A172 (cell line): ENCODE measurements around the gene BCO1. TPM values are rescaled to one million over a fixed set of nuclear protein-coding genes. Genes with fewer than 3 reads are reported as not detected.

Experiments
- DNase-seq: peaks from one replicate; pipeline ENCODE4 v3.0.0-alpha.2; 2015; ENCODE audit warnings: low spot score
- total RNA-seq: library from RNA; depleted of rRNA; stranded (reverse); fragments of >200 nt; shearing (Covaris generic); gene quantifications from 2 replicates; pipeline ENCODE4 v1.2.3, GENCODE V29; 2014

BCO1 gene
- total RNA-seq, 1 experiment from 2014 or later = 0.19 TPM

GRCh38 chr16:81232740-81233367 is 5.6 kb upstream of the BCO1 start:
- no peak for DNase-seq

- DNase-seq = peak; percentile 4
These were observed 1.2 kb upstream of the BCO1 start for GRCh38 chr16:81237282-81237681.

DNA sequence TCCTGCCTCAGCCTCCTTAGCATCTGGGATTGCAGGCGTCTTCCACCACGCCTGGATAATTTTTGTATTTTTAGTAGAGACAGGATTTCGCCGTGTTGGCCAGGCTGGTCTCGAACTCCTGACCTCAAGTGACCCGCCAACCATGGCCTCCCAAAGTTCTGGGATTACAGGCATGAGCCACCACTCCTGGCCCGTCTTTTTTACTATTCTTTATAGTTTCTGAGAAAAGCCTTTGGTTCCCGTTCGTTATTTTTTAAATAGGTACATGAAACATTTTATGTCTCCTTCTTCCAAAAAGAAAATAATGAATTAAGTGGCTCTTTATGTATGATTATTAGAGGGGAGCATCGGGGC is 570 bp upstream of the BCO1 start:
- no peak for DNase-seq

- DNase-seq = no peak
These were observed 1.1 kb downstream of the BCO1 start for GRCh38 chr16:81239367-81240121.

GRCh38 chr16:81241706-81242105 is 3.2 kb downstream of the BCO1 start:
- no peak for DNase-seq

DNA sequence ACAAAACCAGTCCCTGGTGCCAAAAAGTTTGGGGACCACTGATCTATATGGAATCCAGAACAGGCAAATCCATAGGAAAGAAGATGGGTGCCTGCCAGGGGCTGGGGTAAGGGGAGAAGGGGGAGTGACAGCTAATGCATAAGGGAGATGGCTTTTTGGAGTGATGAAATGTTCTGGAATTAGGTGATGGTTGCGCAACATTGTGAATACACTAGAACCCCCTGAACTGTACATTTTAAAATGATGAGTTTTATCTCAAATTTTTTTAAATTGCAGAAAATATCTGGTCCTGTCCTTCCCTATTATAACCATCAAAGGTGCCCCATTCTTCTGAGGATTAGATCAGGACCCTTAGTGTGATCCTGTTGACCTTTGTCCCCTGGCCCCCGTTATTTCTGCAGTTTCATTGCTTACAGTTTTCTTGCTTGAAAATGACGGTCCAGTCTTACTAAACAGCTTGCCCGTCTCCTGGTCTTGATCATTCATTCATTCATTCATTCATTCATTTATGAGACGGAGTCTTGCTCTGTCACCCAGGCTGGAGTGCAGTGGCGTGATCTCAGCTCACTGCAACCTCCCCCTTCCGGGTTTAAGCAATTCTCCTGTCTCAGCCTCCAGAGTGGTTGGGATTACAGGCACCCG is 4.6 kb downstream of the BCO1 start:
- DNase-seq = no peak

- DNase-seq = no peak
These were observed 5.5 kb downstream of the BCO1 start for GRCh38 chr16:81243942-81244341.

- DNase-seq = no peak
These were observed 13.4 kb downstream of the BCO1 start for GRCh38 chr16:81251871-81252270.

DNA sequence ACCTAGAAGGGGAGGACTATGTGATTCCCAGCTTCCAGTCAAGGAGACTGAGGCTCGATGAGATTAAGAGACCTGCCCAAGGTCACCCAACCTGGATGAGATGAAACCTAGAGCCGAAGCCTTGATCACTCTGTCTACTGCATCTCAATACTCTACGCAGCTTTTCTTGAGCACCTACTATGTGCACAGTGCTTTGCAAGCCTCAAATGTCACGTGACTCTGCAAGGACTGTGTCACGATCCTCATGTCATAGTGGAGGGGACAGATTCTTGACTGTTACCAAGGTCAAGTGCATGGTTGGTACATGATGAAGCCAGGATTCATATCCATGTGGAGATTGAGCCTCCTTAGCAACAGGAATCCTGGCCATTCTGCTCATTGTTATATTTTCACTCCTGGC is 14.7 kb downstream of the BCO1 start:
- DNase-seq = no peak

- DNase-seq = no peak
These were observed 16.5 kb downstream of the BCO1 start for GRCh38 chr16:81254922-81255526.

- DNase-seq = no peak
These were observed 21.4 kb downstream of the BCO1 start for GRCh38 chr16:81259916-81260315.

GRCh38 chr16:81261049-81261648 is 22.7 kb downstream of the BCO1 start:
- peak; percentile 11 for DNase-seq

DNA sequence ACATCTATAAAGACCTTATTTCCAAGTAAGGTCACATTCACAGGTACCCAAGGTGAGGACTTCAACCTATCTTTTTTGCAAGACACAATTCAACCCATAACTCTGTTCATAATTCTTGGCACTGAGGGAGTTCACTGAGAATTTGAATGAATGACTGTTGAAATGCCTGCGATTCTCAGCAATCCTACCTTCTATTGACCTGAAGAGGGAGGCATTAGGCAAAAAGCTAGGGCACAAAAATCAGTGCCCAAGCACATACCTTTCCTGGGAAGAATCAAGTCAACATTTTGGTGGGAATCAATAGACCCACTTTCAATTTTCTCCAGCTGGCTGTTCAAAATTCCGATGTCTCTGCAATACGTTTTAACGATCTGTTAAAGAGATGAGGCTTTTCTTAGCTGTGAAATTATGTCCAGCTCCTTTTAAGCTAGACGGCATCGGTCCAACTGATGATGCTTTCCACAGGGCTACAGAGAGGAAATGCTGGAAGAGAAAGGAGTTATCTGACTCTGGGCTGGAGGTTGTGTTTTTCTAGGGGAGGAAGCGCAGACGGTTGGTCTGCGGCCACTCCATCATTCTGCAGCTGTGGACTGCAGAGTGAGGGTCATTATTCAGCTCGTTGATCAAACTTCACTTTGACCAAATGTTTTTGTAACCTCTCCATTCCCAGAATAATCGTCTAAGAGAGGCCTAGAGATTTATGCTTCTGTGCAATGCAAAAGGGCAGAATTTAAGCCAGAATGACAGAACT is 25.2 kb downstream of the BCO1 start:
- DNase-seq = no peak

DNA sequence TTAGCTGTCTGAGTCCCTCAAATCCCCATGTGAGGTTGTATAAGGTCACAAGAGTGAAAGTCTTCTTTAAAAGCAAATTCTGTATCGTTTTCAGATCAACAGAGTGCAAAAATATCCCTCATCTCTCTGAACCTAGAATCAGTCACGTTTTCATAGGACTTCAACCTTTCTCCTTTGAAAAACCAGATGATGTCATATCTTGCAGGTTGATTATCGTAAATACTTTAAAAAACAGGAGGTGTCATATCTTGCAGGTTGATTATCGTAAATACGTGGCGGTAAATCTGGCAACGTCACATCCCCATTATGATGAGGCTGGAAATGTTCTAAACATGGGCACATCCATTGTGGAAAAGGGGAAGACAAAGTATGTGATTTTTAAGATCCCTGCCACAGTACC is 25.9 kb downstream of the BCO1 start:
- no peak for DNase-seq

GRCh38 chr16:81265052-81265451 is 26.6 kb downstream of the BCO1 start:
- DNase-seq = no peak

DNA sequence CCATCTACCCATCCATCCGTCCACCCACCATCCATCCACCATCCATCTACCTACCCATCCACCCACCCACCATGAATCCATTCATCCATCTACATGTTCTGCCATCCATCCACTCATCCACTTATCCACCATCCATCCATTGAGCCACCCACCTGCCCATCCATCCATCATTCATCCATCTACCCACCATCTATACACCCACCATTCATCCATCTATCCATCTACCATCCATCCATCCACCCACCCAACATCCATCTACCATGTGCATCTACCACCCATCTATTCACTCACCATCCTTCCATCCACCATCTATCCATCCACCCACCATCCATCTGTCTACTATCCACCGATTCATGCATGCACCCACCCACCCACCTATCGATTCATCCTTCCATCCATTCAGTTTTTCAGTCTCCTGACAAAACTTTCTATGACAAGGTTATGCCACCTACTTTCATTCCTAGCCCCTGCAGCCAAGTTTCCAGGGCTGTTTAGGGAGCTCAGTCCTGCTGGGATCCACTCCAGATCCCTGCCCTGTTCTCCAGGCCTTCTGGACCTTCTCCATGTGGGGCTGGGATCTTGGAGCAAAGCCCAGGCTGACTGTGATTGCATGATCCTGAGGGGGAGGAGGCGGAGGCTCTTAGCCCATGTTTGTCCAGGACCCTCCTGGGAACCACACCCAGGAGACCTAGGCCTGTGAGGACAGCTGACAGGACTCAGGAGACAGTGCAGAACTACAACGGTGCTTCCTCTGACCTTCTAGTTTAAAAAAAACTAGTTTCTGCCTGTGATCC is 27.4 kb downstream of the BCO1 start:
- no peak for DNase-seq

DNA sequence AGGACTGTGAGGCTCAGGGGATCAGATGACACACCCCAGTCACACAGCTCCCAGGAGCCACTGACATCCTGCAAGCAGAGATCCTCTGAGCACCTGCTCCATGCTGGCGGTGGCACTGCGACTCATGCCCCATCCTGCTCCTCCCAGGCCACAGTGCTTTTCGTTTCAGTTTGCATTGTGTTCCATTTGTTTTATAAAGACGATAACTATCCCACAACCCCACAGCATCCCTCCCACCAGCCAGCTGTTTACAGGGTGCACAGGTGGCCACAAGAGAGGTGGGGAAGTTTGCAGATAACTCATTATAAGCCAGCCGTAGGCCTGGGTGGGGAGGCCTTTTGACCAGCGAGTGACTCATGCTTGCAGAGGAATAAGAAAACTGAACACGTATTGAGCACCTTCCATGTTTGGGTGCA is 28.2 kb downstream of the BCO1 start:
- DNase-seq = peak; percentile 79

GRCh38 chr16:81268509-81268908 is 30.0 kb downstream of the BCO1 start:
- no peak for DNase-seq

DNA sequence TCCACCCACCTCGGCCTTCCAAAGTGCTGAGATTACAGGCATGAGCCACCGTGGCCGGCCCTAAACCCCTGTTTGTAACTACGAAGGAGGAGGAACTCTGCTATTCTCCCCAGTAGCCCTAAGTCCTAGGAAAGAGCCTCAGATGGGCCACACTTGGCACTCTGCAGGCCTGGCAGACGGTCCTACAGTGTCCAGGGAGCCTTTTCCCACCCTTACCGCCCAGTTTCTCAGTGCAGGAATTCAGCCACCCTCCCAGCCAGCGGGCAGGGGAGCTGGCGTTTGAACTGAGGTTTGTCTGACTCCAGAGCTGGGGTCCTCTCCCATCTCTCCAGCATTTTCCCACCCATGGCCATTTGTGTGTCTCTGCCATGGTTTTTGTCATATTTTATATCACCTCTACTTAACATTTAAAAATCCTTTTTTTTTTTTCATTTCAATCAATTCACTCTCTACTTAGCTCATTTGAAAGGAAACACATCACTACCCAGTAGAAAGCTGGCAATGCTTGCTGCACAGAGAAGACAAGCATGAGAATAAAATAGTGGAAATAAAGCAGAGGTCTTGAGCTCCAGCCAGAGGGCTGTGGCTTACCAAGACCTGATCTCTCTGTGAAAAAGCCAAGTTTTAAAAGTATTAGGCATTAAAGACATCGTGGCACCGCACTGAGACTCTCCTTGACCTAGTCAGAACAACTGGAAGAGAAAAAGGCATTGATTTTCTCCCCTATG is 34.9 kb downstream of the BCO1 start:
- DNase-seq = no peak

DNA sequence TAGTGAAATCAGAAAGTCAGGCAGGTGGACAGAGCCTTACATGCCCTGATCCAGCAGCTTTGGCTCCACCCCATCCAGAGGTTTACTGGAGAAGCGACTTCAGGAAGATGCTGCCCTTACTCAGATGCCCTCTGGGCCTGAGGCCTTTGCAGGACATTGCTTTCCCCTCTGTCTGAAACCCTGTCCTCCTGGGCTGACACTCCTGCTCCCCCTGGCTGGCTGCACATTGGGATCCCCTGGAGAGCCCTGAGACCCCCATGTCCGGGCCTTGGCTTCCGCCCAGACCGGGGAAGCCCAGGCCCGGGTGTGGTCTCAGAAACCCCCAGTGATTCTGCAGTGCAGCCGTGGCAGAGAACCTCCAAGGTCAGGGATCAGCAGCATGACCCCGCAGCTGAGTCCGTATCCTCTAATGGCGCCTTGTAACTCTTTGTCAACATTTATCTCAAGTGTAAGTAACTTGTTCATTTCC is 36.6 kb downstream of the BCO1 start:
- DNase-seq = no peak
